Fibroblast of skin of right biceps (primary cell): Measurements from ENCODE around the gene PPT2.

Source experiments
- DNase-seq: peaks from one replicate; pipeline ENCODE4 v3.0.0-alpha.2; 2013

PPT2 gene

GRCh38 chr6:32152769-32153563 is 975 bp upstream of the PPT2 start:
- DNase-seq: peak; percentile 54

GRCh38 chr6:32154514-32155161 is 697 bp downstream of the PPT2 start:
- peak; percentile 69 for DNase-seq

GRCh38 chr6:32156891-32157290 is 3.0 kb downstream of the PPT2 start:
- no peak for DNase-seq

- DNase-seq: no peak
Measured at GRCh38 chr6:32158052-32158451, 4.1 kb downstream of the PPT2 start.

GRCh38 chr6:32163559-32164258 is 9.8 kb downstream of the PPT2 start:
- DNase-seq: no peak

- DNase-seq: no peak
Measured at GRCh38 chr6:32164295-32164694, 10.4 kb downstream of the PPT2 start, which contains the start of gene EGFL8. EGFL8 (plus strand) TSS chr6:32164595; CDS start chr6:32166166, 1,571 bp downstream.

GRCh38 chr6:32166411-32167061 is 12.6 kb downstream of the PPT2 start:
- DNase-seq: no peak

- DNase-seq: no peak
Measured at GRCh38 chr6:32167154-32167760, 13.3 kb downstream of the PPT2 start.

- no peak for DNase-seq
Measured at GRCh38 chr6:32167761-32168262, 13.9 kb downstream of the PPT2 start.

GRCh38 chr6:32168350-32168749 is 14.4 kb downstream of the PPT2 start:
- DNase-seq: no peak

- peak; percentile 66 for DNase-seq
Measured at GRCh38 chr6:32168807-32169591, 15.1 kb downstream of the PPT2 start.

GRCh38 chr6:32170294-32170693 is 16.4 kb downstream of the PPT2 start:
- DNase-seq: no peak

GRCh38 chr6:32171234-32171633 is 17.3 kb downstream of the PPT2 start:
- no peak for DNase-seq

GRCh38 chr6:32173051-32173727 is 19.2 kb downstream of the PPT2 start:
- DNase-seq: no peak

GRCh38 chr6:32174416-32174815 is 20.5 kb downstream of the PPT2 start:
- DNase-seq: no peak

GRCh38 chr6:32175322-32175710 is 21.4 kb downstream of the PPT2 start:
- no peak for DNase-seq

- peak; percentile 98 for DNase-seq
Measured at GRCh38 chr6:32175711-32176475, 22.0 kb downstream of the PPT2 start, which contains the start of gene AGPAT1. AGPAT1 (minus strand) TSS chr6:32176084; CDS start chr6:32171496, 4,588 bp downstream.

GRCh38 chr6:32176476-32177182 is 22.7 kb downstream of the PPT2 start:
- peak; percentile 64 for DNase-seq

- DNase-seq: no peak
Measured at GRCh38 chr6:32177183-32177787, 23.3 kb downstream of the PPT2 start.
